ENCODE results near the gene ITPK1. TPM values are rescaled to one million over a fixed set of nuclear protein-coding genes. Genes with fewer than 3 reads are reported as not detected.

ITPK1 gene
- total and polyA plus RNA-seq, 10 of the 15 experiments (the other 5 are each of a cell fraction or from before 2014, with no cell fraction given): 1.3 to 73.2 (median 27.0) TPM

DNA sequence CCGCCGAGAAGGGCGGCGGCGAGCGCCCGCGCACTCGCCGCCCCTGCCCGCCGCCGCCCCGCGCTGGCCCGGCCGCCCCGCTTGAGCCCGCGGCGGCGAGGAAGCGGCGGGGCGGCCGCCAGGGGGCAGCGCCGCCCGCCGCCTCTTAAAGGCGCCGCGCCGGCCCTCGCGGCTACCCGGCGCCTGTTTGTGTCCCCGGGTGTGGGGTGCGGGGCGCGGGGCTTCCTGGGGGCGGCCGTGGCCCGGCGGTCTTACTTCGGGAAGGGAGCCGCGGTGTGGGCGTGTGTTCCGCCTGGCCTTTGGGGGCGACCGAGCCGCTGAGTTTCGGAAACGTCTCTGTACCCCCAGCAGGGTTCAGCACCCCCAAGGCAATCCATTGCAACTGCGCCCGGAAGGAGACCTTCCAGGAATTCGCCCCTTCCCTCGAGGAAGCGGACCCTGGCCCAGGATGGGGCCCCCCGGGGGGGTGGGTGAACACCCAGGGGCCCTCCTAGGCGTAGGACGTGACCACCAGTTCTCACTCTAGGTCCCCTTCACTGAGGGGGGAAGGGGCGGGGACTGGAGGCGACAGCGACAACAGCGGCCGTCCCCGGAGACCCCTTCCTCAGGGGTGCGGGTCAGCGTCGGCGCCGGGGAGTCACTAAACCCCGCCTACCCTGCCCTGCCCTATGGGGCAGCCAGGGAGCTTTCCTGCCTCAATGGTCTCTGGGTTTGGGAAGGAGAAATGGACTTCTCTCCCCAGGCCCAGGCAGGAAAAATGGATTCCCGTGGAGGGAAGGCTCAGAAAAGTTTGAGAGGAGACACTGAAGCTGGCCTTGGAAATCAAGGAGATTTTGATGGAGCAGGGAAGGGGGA lies at the start of gene ITPK1 (continued):
- TF ChIP-seq ZZZ3 (IDR thresholded peaks at IDR 0.05; ENCODE audit: control insufficient read depth, insufficient read length, low read depth) (no peak), YY1 (IDR thresholded peaks at IDR 0.05; ENCODE audit: low read depth, low read length) (0 out of 2 replicates have a peak, but pooled peaks have one; percentile 54), MEF2B (IDR thresholded peaks at IDR 0.05; ENCODE audit: partially characterized antibody, poor library complexity, severe bottlenecking) (peak; percentile 48), BACH1 (IDR thresholded peaks at IDR 0.05; ENCODE audit: borderline replicate concordance) (no peak), DPF2 (IDR thresholded peaks at IDR 0.05) (peak; percentile 69; the same call in 1 of the 2 replicates)
- TF ChIP-seq, protein P1, sequence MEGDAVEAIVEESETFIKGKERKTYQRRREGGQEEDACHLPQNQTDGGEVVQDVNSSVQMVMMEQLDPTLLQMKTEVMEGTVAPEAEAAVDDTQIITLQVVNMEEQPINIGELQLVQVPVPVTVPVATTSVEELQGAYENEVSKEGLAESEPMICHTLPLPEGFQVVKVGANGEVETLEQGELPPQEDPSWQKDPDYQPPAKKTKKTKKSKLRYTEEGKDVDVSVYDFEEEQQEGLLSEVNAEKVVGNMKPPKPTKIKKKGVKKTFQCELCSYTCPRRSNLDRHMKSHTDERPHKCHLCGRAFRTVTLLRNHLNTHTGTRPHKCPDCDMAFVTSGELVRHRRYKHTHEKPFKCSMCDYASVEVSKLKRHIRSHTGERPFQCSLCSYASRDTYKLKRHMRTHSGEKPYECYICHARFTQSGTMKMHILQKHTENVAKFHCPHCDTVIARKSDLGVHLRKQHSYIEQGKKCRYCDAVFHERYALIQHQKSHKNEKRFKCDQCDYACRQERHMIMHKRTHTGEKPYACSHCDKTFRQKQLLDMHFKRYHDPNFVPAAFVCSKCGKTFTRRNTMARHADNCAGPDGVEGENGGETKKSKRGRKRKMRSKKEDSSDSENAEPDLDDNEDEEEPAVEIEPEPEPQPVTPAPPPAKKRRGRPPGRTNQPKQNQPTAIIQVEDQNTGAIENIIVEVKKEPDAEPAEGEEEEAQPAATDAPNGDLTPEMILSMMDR (IDR thresholded peaks at IDR 0.05 in 2 of 3, conservative IDR thresholded peaks at IDR 0.05 in 1 of 3; ENCODE audit: control insufficient read depth in 2 of 3, extremely low read depth in 1 of 3, insufficient read depth in 1 of 3, low read depth in 3 of 3, low read length in 3 of 3): peak in 2 of 3 experiments; percentile 4 to 46; a peak in 2 of 6 replicates

DNA sequence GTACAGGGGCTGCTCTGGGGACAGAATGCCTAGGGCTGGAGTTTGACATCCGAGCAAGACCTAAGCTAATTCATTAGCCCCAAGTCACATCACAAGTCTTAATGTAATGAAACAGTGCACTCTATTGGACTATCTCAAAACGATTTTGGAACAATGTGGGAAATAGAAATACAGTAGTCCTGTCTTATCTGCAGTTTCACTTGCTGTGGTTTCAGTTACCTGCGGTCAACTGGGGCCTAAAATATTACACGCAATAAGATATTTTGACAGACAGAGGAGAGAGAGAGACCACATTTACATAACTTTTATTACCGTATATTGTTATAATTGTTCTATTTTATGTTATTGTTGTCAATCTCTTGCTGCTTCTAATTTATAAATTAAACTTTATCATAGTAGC lies 47.8 kb upstream of the ITPK1 start:
- no peaks in the 10 kb centered on the region for H3K36me3 ChIP-seq (ENCODE audit: control insufficient read depth in 2 of 2, insufficient read depth in 2 of 2, low read length in 1 of 2)
- no peaks in the 10 kb centered on the region for H3K27me3 ChIP-seq (replicated peaks in 1 of 2; ENCODE audit: control insufficient read depth in 2 of 2, insufficient read depth in 2 of 2, low read length in 1 of 2)
- no peak overlapping the region for H3K9ac ChIP-seq (ENCODE audit: control insufficient read depth, insufficient read depth, low read length)
- no TSS peak for BruUV-seq (replicated peaks)
- ChIA-PET CTCF (interaction anchor here (0.6 to 3.3 kb wide), 18 partner anchors 11 to 1056 kb away, joined by 3 to 35 read pairs (median 5); partner anchors contain the start of genes GON7, MOAP1 and UBR7), RAD21 (ENCODE audit: unreplicated experiment) (interaction anchor here (1.2 to 3.3 kb wide), 9 partner anchors 15 to 103 kb away, joined by 3 to 34 read pairs (median 6); partner anchors contain the start of genes GON7, ITPK1, LYSET and MOAP1), SMC1A (ENCODE audit: uncharacterized antibody, unreplicated experiment) (interaction anchor here (1.0 to 7.8 kb wide), 10 partner anchors 13 to 218 kb away, joined by 3 to 69 read pairs (median 6); no protein-coding TSS in a partner anchor), POLR2A (interaction anchor here (0.6 to 1.9 kb wide), 7 partner anchors 18 to 409 kb away, joined by 3 to 6 read pairs (median 4); partner anchors contain the start of genes GON7 and UBR7)
- peaks cover 5% of the 10 kb centered on the region for H3K4me1 ChIP-seq (ENCODE audit: control insufficient read depth, insufficient read depth, low read length)
- in situ Hi-C loops (cut with MboI) (no loop called here), intact Hi-C loops (cut with micrococcal nuclease; ENCODE audit: unreplicated experiment) (loop anchor here (1.0 to 10.0 kb wide), 3 partner anchors 51 to 449 kb away; no protein-coding TSS in a partner anchor)
- H3K27ac ChIP-seq (ENCODE audit: control insufficient read depth, insufficient read depth): no peak overlapping the region; the same call in 1 of the 2 replicates
- WGBS (ENCODE audit: insufficient coverage, insufficient replicate concordance, low lambda C conversion rate, missing lambda C conversion rate): 26% methylated on average over 5 of the region's 5 CpGs
- no peaks in the 10 kb centered on the region for H3K9me3 ChIP-seq (replicated peaks; ENCODE audit: control insufficient read depth, insufficient read depth, low read length)
- no peak overlapping the region for H3K4me2 ChIP-seq (ENCODE audit: control insufficient read depth, insufficient read depth)
- DNase-seq (ENCODE audit: low read depth, low spot score) (peak; percentile 71), FAIRE-seq (no peak), ATAC-seq (peak; percentile 66)
- no peaks in the 10 kb centered on the region for H3K79me2 ChIP-seq (ENCODE audit: control insufficient read depth, insufficient read depth, low read length)
- H2AFZ ChIP-seq (ENCODE audit: control insufficient read depth, low read depth, low read length): no peak overlapping the region
- H3K4me3 ChIP-seq: no peak overlapping the region
- H4K20me1 ChIP-seq (ENCODE audit: control insufficient read depth, insufficient read depth): no peaks in the 10 kb centered on the region
- TF ChIP-seq CEBPB (IDR thresholded peaks at IDR 0.05; ENCODE audit: borderline replicate concordance in 1 of 2, low read depth in 2 of 2, low read length in 2 of 2): no peak
- TF ChIP-seq BRCA1 (IDR thresholded peaks at IDR 0.05; ENCODE audit: low read depth, low read length): no peak
- TF ChIP-seq, protein P2, sequence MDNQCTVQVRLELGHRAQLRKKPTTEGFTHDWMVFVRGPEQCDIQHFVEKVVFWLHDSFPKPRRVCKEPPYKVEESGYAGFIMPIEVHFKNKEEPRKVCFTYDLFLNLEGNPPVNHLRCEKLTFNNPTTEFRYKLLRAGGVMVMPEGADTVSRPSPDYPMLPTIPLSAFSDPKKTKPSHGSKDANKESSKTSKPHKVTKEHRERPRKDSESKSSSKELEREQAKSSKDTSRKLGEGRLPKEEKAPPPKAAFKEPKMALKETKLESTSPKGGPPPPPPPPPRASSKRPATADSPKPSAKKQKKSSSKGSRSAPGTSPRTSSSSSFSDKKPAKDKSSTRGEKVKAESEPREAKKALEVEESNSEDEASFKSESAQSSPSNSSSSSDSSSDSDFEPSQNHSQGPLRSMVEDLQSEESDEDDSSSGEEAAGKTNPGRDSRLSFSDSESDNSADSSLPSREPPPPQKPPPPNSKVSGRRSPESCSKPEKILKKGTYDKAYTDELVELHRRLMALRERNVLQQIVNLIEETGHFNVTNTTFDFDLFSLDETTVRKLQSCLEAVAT (IDR thresholded peaks at IDR 0.05): peak; percentile 76
- TF ChIP-seq ATF7 (IDR thresholded peaks at IDR 0.05; ENCODE audit: low read depth): peak; percentile 47; the same call in 1 of the 2 replicates
- TF ChIP-seq DPF2 (IDR thresholded peaks at IDR 0.05): 0 out of 2 replicates have a peak, but pooled peaks have one; percentile 40
- TF ChIP-seq MEF2B (IDR thresholded peaks at IDR 0.05; ENCODE audit: partially characterized antibody, poor library complexity, severe bottlenecking): peak; percentile 57
- TF ChIP-seq IKZF1 (conservative IDR thresholded peaks at IDR 0.05): peak; percentile 51
- TF ChIP-seq KDM1A (IDR thresholded peaks at IDR 0.05; ENCODE audit: borderline replicate concordance): no peak
- TF ChIP-seq BMI1 (IDR thresholded peaks at IDR 0.05; ENCODE audit: borderline replicate concordance): no peak
- peak; percentile 82 for TF ChIP-seq RUNX3 (IDR thresholded peaks at IDR 0.05; ENCODE audit: low read length)
- no peak for TF ChIP-seq MYC (IDR thresholded peaks at IDR 0.05; ENCODE audit: insufficient read depth, insufficient read length, insufficient replicate concordance, low read length, severe bottlenecking)
- no peak for TF ChIP-seq MYB (IDR thresholded peaks at IDR 0.05; ENCODE audit: borderline replicate concordance, low read depth, low read length)
- peak; percentile 94 for TF ChIP-seq ZNF217 (IDR thresholded peaks at IDR 0.05)
- no peak for TF ChIP-seq POU2F2 (IDR thresholded peaks at IDR 0.05; ENCODE audit: borderline replicate concordance, low read depth, low read length)

Data from GM12878 (cell line).